Thymus (tissue), 11 donors: ENCODE results near the gene APOH. TPM values are rescaled to one million over a fixed set of nuclear protein-coding genes. Genes with fewer than 3 reads are reported as not detected.

ENCODE experiments used
- DNase-seq, 9 donors: peaks; one replicate each; pipeline ENCODE4 v3.0.0-alpha.2; 2013; ENCODE audit warnings: low spot score in 9 of 9, low read depth in 6 of 9, missing footprints in 1 of 9
- H3K27ac ChIP-seq, 2 donors: one replicate each; pipeline ENCODE4 v1.5.1; 2013; ENCODE audit warnings: control low read depth in 1 of 2, low read depth in 1 of 2, low read length in 1 of 2, mild to moderate bottlenecking in 1 of 2, moderate library complexity in 1 of 2
- H3K27me3 ChIP-seq, 2 donors: one replicate each; pipeline ENCODE4 v1.5.1; 2013; ENCODE audit warnings: low read length in 1 of 2; ENCODE audit not compliant: control insufficient read depth in 2 of 2, insufficient read depth in 1 of 2
- H3K36me3 ChIP-seq, 2 donors: one replicate each; pipeline ENCODE4 v1.5.1; 2013; ENCODE audit warnings: low read length in 1 of 2, mild to moderate bottlenecking in 1 of 2, moderate library complexity in 1 of 2; ENCODE audit not compliant: control insufficient read depth in 2 of 2, insufficient read depth in 2 of 2
- H3K4me1 ChIP-seq, 2 donors: one replicate each; pipeline ENCODE4 v1.5.1; 2013; ENCODE audit warnings: low read length in 2 of 2; ENCODE audit not compliant: control insufficient read depth in 2 of 2, insufficient read depth in 2 of 2
- H3K4me3 ChIP-seq, 2 donors: one replicate each; pipeline ENCODE4 v1.5.1; 2013; ENCODE audit warnings: low read length in 2 of 2, control low read depth in 1 of 2, mild to moderate bottlenecking in 1 of 2
- H3K9me3 ChIP-seq, 2 donors: one replicate each; pipeline ENCODE4 v1.5.1; 2013; ENCODE audit warnings: low read length in 1 of 2, mild to moderate bottlenecking in 1 of 2; ENCODE audit not compliant: control insufficient read depth in 2 of 2, insufficient read depth in 1 of 2
- WGBS: extraction: QIAGEN DNeasy Blood & Tissue Kit; methylation state at CpG from one replicate; pipeline ENCODE4 v1.1.7; 2013; 5-methylcytosine and 5-hydroxymethylcytosine counted together
- polyA plus RNA-seq: library from polyadenylated mRNA; stranded (reverse); fragments of 200-250 nt; gene quantifications from one replicate; pipeline ENCODE4 v1.2.3, GENCODE V29; 2013
- total RNA-seq: library from RNA; stranded (reverse); fragments of 120-200 nt; gene quantifications from one replicate; pipeline ENCODE4 v1.2.4, GENCODE V29; 2013
- donor health status: healthy.

APOH gene
- total and polyA plus RNA-seq, 2 donors = 0.18 to 0.33 TPM

DNA sequence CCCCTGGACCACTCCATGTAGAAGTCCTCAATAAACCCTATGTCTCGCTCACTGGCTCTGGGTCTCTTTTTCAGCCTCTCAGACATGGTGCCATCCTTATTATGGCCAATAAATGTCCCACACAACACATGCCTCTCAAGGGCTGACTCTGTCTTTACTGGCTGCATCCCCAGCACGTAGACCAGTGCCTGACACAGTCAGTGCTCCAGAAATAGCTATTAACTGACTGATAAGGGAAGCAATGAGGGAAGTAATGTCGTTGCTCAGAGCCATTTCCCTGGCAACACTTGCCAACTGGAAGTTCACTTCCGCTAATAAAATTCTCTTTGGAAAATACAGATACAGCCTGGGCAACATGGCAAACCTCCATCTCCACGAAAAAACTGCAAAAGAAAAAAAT lies 19.1 kb upstream of the APOH start:
- WGBS = 70% methylated on average over 5 of the region's 5 CpGs
- no peak for DNase-seq
- H3K27me3 ChIP-seq = peaks cover 3 to 41% of the 10 kb centered on the region in 2 donors
- H3K4me1 ChIP-seq = peaks cover 0 to 19% of the 10 kb centered on the region in 2 donors
- H3K36me3 ChIP-seq = no peaks in the 10 kb centered on the region
- H3K4me3 ChIP-seq = no peak overlapping the region
- no peak overlapping the region for H3K27ac ChIP-seq
- no peaks in the 10 kb centered on the region for H3K9me3 ChIP-seq

DNA sequence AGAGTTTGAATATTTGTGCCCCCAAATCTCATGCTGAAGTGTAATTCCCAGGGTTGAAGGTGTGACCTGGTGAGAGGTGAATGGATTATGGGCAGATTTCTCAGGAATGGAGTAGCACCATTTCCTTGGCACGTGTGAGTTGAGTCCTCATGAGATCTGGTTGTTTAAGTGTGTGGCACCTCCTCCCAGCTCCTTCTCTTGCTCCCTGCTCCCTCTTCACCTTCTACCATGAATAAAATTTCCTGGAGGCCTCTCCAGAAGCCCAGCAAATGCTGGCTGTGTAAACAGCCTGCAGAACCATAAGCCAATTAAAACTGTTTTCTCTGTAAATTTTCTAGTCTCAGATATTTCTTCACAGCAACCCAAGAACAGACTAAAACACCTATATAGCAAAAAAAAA lies 12.6 kb upstream of the APOH start:
- no peak for DNase-seq
- Histone ChIP-seq H3K36me3 (no peaks in the 10 kb centered on the region), H3K9me3 (no peaks in the 10 kb centered on the region), H3K4me1 (peaks cover 0 to 10% of the 10 kb centered on the region in 2 donors), H3K27me3 (peaks cover 2 to 63% of the 10 kb centered on the region in 2 donors), H3K27ac (no peak overlapping the region), H3K4me3 (no peak overlapping the region)
- 97% methylated on average over 1 of the region's 1 CpG for WGBS

DNA sequence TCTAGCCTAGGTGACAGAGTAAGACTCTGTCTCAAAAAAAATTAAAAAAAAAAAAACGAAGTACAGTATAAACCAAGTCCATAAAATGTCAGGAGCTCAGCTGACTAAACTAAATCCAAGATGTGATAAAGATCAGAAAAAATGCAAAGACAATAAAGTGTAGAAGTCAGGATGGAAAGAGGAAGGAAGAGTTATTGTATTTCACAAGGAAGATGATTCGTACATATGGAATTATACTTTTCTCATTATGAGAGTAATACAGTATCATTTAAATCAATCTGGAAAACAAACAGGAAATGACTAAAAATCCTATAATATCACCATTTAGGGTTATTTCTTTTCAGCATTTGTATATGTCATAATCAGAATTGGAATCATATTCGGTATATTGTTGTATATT lies 11.4 kb upstream of the APOH start:
- no peak for DNase-seq
- Histone ChIP-seq H3K36me3 (no peaks in the 10 kb centered on the region), H3K27ac (no peak overlapping the region), H3K9me3 (no peaks in the 10 kb centered on the region), H3K4me1 (no peaks in the 10 kb centered on the region), H3K27me3 (peaks cover 2 to 65% of the 10 kb centered on the region in 2 donors), H3K4me3 (no peak overlapping the region)
- 79% methylated on average over 3 of the region's 3 CpGs for WGBS

DNA sequence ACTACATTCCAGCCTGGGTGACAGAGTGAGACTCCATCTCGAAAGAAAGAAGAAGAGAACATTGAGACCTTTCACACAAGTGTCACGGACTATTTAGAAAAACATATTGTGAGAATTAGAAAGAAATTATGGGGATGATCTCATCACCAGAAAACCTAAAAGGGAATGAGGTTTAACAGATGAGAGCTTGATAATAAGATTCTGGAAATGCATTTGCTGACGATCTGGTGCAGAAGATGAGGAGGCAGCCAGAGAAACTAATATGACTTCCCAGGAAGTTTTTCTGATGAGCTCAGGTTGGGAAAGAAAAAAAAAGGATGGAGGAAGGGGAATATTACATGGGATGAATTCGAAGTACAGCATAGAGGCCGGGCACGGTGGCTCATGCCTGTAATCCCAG lies 10.8 kb upstream of the APOH start:
- H3K4me3 ChIP-seq = no peak overlapping the region
- no peaks in the 10 kb centered on the region for H3K9me3 ChIP-seq
- H3K27me3 ChIP-seq = peaks cover 2 to 60% of the 10 kb centered on the region in 2 donors
- DNase-seq = no peak
- H3K4me1 ChIP-seq = no peaks in the 10 kb centered on the region
- WGBS = 96% methylated on average over 6 of the region's 6 CpGs
- no peaks in the 10 kb centered on the region for H3K36me3 ChIP-seq
- H3K27ac ChIP-seq = no peak overlapping the region

DNA sequence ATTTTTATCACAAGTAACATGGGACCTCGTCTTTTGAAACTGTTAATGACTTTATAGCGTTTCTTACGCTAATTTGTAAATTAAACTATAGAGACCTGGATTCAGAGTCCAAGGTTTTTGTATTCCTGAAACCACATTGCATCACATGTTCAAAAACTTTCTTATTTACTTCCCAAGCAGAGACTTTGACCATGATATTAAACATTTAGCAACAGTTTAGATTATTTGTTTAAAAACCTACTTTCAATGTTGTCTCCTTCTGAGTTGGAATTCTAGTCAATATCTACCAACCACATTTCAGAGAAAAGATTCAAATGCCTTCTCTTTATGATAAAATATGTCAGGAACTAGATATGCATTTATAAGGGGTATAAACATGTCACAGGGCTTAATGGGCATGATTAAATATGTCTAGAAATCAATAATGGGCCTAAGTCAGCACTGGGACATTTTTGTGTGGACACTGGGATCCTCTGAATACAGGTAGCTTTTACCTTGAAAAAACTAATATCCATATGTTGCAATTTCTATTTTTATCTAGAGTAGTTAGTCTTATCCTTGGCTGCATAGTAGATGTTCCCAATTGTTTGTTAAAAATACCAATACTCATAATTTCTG lies 6.3 kb upstream of the APOH start:
- Histone ChIP-seq H3K27ac (no peak overlapping the region), H3K27me3 (peaks cover 0 to 25% of the 10 kb centered on the region in 2 donors), H3K4me1 (no peaks in the 10 kb centered on the region), H3K36me3 (no peaks in the 10 kb centered on the region), H3K9me3 (no peaks in the 10 kb centered on the region), H3K4me3 (no peak overlapping the region)
- WGBS = over 99% methylated on average over 3 of the region's 3 CpGs
- DNase-seq = no peak

DNA sequence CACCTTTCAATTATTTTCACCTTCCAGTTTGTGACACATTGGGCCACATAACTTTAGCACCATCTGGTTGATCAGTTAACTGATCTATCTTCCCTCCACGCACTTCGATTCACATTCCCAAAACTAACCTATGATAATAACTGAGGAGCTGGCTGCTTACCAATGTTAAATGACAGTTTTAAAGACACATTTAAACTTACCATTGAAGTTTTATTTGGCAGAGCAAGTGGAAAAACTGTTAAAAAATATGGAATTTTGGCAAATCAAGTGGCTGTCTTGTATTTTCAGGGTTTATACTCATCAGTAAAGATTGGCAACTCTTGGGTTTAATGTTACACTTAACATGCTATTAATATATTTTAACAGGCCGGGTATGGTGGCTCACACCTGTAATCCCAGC lies 5.4 kb upstream of the APOH start:
- H3K27ac ChIP-seq = no peak overlapping the region
- no peaks in the 10 kb centered on the region for H3K4me1 ChIP-seq
- no peaks in the 10 kb centered on the region for H3K9me3 ChIP-seq
- H3K36me3 ChIP-seq = no peaks in the 10 kb centered on the region
- H3K4me3 ChIP-seq = no peak overlapping the region
- 96% methylated on average over 3 of the region's 3 CpGs for WGBS
- no peak for DNase-seq
- peaks cover 0 to 25% of the 10 kb centered on the region in 2 donors for H3K27me3 ChIP-seq

DNA sequence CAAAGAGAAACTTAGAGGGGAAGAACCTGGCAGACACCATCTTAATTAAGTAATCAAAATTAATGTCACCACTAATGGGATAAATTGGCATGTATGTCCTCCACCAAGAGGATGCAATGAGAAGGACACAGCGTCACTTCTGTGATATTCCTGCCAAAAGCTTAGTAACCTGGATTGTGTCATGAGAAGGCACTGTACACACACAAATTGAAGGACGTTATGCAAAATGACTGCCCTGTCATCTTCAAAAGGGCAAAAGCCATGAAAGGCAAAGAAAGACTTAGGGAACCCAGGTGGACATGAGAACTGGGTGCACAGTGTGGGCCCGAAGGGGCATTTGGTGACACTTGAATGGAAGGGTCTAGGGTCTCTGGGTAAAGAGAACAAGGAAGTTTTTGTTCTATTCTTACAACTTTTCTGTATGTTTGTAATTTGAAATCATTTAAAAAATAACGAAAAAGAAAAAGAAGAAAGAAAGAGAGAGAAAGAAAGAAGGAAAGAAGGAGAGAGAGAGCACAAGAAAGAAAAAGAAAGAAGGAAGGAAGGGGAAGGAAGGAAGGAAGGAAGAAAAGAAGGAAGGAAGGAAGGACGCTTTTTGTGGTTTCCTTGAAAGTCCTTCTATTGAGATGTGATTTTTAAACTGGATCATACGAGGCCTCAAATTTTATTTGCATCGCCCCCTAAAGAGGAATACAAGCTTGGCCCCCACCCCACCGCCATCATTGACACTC lies 4.0 kb upstream of the APOH start:
- Histone ChIP-seq H3K27ac (no peak overlapping the region), H3K36me3 (no peaks in the 10 kb centered on the region), H3K4me1 (no peaks in the 10 kb centered on the region), H3K27me3 (peaks cover 0 to 13% of the 10 kb centered on the region in 2 donors), H3K9me3 (no peaks in the 10 kb centered on the region), H3K4me3 (no peak overlapping the region)
- DNase-seq = no peak
- WGBS = 88% methylated on average over 8 of the region's 8 CpGs

DNA sequence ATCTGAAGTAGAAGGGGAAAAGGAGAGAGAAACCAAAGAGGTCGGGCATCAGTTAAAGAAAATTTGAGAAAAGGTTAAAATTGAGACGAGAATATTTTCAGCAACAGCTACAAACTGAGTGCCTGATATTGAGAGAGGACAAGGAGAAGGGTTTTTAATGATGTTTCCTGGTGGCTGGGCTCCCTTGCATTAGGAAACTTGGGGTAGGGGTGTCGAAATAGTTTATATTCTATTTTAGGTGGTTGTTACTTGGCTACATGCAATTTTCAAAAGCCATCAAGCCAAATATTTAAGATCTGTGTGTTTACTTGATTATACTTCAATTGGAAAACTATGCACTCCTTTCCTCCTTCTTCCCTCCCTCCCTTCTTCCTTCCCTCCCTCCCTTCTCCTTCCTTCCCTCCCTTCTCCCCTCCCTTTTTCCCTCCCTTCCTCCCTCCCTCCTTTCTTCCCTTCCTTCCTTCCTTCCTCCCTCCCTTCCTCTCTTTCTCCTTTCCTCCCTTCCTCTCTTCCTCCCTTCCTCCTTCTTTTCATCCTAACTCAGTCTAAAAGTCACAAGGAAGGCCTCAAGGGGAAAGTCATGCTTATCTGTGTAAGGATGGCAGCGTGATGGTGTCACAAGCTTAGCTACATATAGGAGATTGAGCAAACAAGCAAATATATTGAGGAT lies 1.8 kb upstream of the APOH start:
- Histone ChIP-seq H3K4me1 (no peaks in the 10 kb centered on the region), H3K9me3 (no peaks in the 10 kb centered on the region), H3K27ac (no peak overlapping the region), H3K36me3 (no peaks in the 10 kb centered on the region), H3K4me3 (no peak overlapping the region), H3K27me3 (peaks cover 0 to 3% of the 10 kb centered on the region in 2 donors)
- no peak for DNase-seq
- whole genome bisulfite sequencing = 94% methylated on average over 4 of the region's 4 CpGs

DNA sequence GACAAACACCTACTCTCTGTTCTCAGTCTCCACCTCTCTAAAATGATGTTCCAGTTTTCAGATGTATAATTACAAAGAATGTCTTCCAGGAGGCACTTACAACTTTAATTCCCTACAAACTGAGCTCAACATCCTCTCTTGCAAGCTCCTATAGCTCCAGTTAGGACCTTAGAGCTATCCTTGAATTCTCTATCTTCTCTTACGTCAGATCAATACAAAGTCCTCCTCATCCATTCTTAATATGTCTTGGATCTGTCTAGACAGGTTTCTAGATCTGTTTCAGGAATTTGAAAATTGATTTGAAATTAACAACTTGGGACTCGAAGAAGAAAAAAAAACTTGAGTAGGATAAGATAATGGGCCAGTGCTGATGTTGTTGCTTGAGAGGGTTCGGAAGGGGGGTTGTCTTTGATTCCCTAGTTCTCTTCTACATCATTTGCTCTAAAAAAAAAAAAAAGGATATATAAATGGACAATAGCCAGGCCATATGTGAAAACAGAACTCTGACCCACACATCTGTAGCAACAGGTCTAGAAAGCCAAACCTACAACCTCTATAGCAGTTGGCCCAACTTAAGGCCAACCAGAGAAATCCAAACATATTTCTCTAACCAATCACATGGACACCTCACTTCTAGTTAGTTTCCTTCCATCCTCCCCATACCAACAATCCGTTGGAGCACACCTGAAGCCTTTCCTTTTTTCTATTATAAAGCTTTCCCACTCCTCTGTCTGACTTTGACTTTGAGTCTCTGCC lies 746 bp upstream of the APOH start:
- Histone ChIP-seq H3K9me3 (no peaks in the 10 kb centered on the region), H3K36me3 (no peaks in the 10 kb centered on the region), H3K4me1 (no peaks in the 10 kb centered on the region), H3K4me3 (no peak overlapping the region), H3K27ac (no peak overlapping the region), H3K27me3 (peaks cover 0 to 3% of the 10 kb centered on the region in 2 donors)
- no peak for DNase-seq
- 91% methylated on average over 4 of the region's 4 CpGs for WGBS
